NT2/D1 (cell line): ENCODE measurements around the gene SHC3.

Experiments
- SUZ12 ChIP-seq: IDR thresholded peaks from 2 replicates; pipeline ENCODE4 v1.6.1; 2011; ENCODE audit not compliant: insufficient read length, insufficient read depth; ENCODE audit errors: extremely low read depth
- ZNF274 ChIP-seq: IDR thresholded peaks from 2 replicates; pipeline ENCODE4 v1.6.1; 2011; ENCODE audit warnings: mild to moderate bottlenecking, low read depth, low read length

- TF ChIP-seq SUZ12 = no peak
- no peak for TF ChIP-seq ZNF274
Measured at GRCh38 chr9:89024727-89025126, 153.9 kb downstream of the SHC3 start.
